Bronchial smooth muscle cell (primary cell): ENCODE measurements around the gene SLC2A4RG. TPM values are rescaled to one million over a fixed set of nuclear protein-coding genes. Genes with fewer than 3 reads are reported as not detected.

ENCODE experiments used
- total RNA-seq: library from RNA; depleted of rRNA; stranded (reverse); fragments of >200 nt; gene quantifications from 2 replicates; pipeline ENCODE4 v1.2.1, GENCODE V29; 2014

Gene SLC2A4RG
- total RNA-seq = 17.7 and 18.8 TPM in 2 replicates

GRCh38 chr20:63739130-63740069 lies at the start of gene SLC2A4RG:
SLC2A4RG (plus strand) TSS chr20:63739776; CDS start chr20:63739913, 137 bp downstream.

GRCh38 chr20:63696628-63697356 lies 42.8 kb upstream of the SLC2A4RG start, which contains the start of gene TNFRSF6B:
TNFRSF6B (plus strand) TSS chr20:63696652; CDS start chr20:63696768, 116 bp downstream.

GRCh38 chr20:63707558-63708300 lies 31.8 kb upstream of the SLC2A4RG start, which contains the start of the genes ARFRP1 and ZGPAT:
ARFRP1 (minus strand) TSS chr20:63707976; CDS start chr20:63707091, 885 bp downstream.
ZGPAT (plus strand) TSS chr20:63708039; CDS start chr20:63708581, 542 bp downstream.

GRCh38 chr20:63735859-63736718 lies 3.5 kb upstream of the SLC2A4RG start, which contains the start of gene LIME1:
LIME1 (plus strand) TSS chr20:63736664; CDS start chr20:63737550, 886 bp downstream.

Other genes starting within 250 kb of the SLC2A4RG start
- 0.43 and 0.79 TPM in 2 replicates for gene EEF1A2, start 240.7 kb upstream of the SLC2A4RG start, total RNA-seq
- gene PPDPF, start 219.0 kb upstream of the SLC2A4RG start, total RNA-seq = 14.9 and 23.5 TPM in 2 replicates
- gene PTK6, start 202.4 kb upstream of the SLC2A4RG start, total RNA-seq = 0.09 and 0.16 TPM in 2 replicates
- gene SRMS, start 192.0 kb upstream of the SLC2A4RG start, total RNA-seq = not detected in 2 replicates
- gene FNDC11, start 185.6 kb upstream of the SLC2A4RG start, total RNA-seq = 0.60 and 0.95 TPM in 2 replicates
- 36.8 and 38.1 TPM in 2 replicates for gene HELZ2, start 165.5 kb upstream of the SLC2A4RG start, total RNA-seq
- gene GMEB2, start 112.7 kb upstream of the SLC2A4RG start, total RNA-seq = 6.0 and 6.5 TPM in 2 replicates
- 7.2 and 11.7 TPM in 2 replicates for gene STMN3, start 86.4 kb upstream of the SLC2A4RG start, total RNA-seq
- 7.7 and 9.9 TPM in 2 replicates for gene RTEL1, start 81.5 kb upstream of the SLC2A4RG start, total RNA-seq
- gene TNFRSF6B, start 43.1 kb upstream of the SLC2A4RG start, total RNA-seq = 0.52 and 18.1 TPM in 2 replicates
- 36.7 and 63.4 TPM in 2 replicates for gene ARFRP1, start 31.8 kb upstream of the SLC2A4RG start, total RNA-seq
- 18.4 and 25.1 TPM in 2 replicates for gene ZGPAT, start 31.7 kb upstream of the SLC2A4RG start, total RNA-seq
- 2.4 and 3.0 TPM in 2 replicates for gene LIME1, start 3.1 kb upstream of the SLC2A4RG start, total RNA-seq
- gene ZBTB46, start 91.5 kb downstream of the SLC2A4RG start, total RNA-seq = 23.6 and 54.7 TPM in 2 replicates
- gene ABHD16B, start 121.7 kb downstream of the SLC2A4RG start, total RNA-seq = under 0.01 TPM in 1 of 2 replicates, not detected in the other
- 95.0 and 133 TPM in 2 replicates for gene TPD52L2, start 125.5 kb downstream of the SLC2A4RG start, total RNA-seq
- 39.9 and 40.2 TPM in 2 replicates for gene DNAJC5, start 155.3 kb downstream of the SLC2A4RG start, total RNA-seq
- gene UCKL1, start 216.6 kb downstream of the SLC2A4RG start, total RNA-seq = 16.2 and 21.0 TPM in 2 replicates
- gene ZNF512B, start 230.2 kb downstream of the SLC2A4RG start, total RNA-seq = 5.2 and 5.8 TPM in 2 replicates
- 0.34 and 0.47 TPM in 2 replicates for gene SAMD10, start 239.9 kb downstream of the SLC2A4RG start, total RNA-seq
- 65.7 and 90.4 TPM in 2 replicates for gene PRPF6, start 241.4 kb downstream of the SLC2A4RG start, total RNA-seq